Gastrocnemius medialis (tissue), 4 donors: ENCODE measurements around the gene MON1A.

Source experiments
- CTCF ChIP-seq, 5 experiments: fragments of 450-650 bp in 3 of 5; fragments of 200-600 bp in 2 of 5; sonication (generic) in 2 of 5; IDR thresholded peaks in 4 of 5; conservative IDR thresholded peaks in 1 of 5; 1 replicate in 4 of 5; 2 replicates in 1 of 5; pipeline ENCODE4 v1.5.1; 2016 to 2019; ENCODE audit warnings: antibody characterized with exemption in 5 of 5, mild to moderate bottlenecking in 3 of 5, moderate library complexity in 3 of 5
- POLR2A ChIP-seq, 2 donors: fragments of 450-650 bp; IDR thresholded peaks; one replicate each; pipeline ENCODE4 v1.6.1; 2017; ENCODE audit warnings: antibody characterized with exemption in 2 of 2, mild to moderate bottlenecking in 2 of 2, moderate library complexity in 2 of 2

GRCh38 chr3:49873623-49874022, 56.0 kb downstream of the MON1A start:
- no peak for TF ChIP-seq POLR2A (IDR thresholded peaks at IDR 0.05)
- no peak for TF ChIP-seq CTCF (IDR thresholded peaks at IDR 0.05 in 4 of 5, conservative IDR thresholded peaks at IDR 0.05 in 1 of 5)
